Measurements from ENCODE around the gene ABHD2.
"Not testable (repeated sequence)": the region's sequence is repeated elsewhere in the genome, so short reads cannot be mapped to it uniquely, and the experiment has no call there.

ABHD2 gene

DNA sequence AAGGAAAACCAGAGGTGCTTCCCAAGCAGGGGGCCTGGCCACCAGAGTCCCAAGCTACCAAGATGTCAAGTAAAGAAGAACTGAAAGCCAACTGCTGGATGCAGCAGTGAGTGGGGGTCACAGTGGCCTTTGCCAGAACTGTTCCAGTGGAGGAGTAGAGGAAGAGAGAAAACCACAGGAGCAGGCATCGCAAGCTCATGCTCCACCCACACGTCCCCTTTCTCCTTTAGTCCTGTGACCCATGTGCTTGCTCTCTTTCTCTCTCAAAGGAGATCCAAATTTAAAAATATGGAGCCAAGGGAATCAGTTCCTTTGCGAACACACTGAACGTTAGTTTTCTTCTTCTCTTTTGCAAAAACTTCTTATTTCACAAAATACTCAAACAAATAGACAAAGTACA lies 12.4 kb upstream of the ABHD2 start:
- no peak for DNase-seq

DNA sequence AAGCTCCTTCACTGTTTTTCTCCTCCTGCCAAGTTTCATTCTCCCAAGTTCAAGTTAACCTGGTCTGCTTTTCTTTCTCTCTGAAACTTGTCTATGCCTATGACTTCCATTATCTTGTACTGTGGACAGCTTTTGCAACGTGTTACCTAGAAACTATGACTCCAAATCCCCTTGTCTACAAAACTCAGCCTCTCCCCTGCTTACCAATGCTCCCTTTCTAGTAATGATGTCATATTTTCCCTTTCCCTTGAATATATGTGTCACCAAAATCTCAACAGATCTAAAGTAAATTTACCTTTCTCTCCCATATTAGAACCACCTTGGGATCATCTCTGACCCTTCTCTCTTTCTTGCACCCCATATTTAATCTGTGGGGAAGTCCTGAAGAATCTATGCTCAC lies 10.5 kb upstream of the ABHD2 start:
- DNase-seq: no peak

- no peak for DNase-seq
Measured at GRCh38 chr15:89078851-89079810, 9.1 kb upstream of the ABHD2 start.

DNA sequence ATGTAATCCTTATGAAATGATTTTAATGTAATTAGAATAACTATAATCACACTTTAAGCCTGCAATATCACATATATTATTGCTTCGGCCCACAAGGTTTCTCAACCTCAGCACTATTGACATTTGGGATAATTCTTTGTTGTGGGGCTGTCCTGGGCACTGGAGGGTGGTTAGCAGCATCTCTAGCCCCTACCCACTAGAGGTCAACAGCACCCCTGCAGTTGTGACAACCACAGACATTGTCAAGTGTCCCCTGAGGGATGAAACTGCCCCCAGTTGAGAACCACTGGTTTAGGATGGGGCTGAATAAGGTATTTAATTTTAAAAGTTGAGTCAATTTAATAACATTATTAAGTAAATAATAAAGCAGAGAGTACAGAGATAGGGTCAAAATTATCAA lies 6.4 kb upstream of the ABHD2 start:
- DNase-seq: no peak

GRCh38 chr15:89083246-89083645 lies 5.0 kb upstream of the ABHD2 start:
- DNase-seq: no peak

DNA sequence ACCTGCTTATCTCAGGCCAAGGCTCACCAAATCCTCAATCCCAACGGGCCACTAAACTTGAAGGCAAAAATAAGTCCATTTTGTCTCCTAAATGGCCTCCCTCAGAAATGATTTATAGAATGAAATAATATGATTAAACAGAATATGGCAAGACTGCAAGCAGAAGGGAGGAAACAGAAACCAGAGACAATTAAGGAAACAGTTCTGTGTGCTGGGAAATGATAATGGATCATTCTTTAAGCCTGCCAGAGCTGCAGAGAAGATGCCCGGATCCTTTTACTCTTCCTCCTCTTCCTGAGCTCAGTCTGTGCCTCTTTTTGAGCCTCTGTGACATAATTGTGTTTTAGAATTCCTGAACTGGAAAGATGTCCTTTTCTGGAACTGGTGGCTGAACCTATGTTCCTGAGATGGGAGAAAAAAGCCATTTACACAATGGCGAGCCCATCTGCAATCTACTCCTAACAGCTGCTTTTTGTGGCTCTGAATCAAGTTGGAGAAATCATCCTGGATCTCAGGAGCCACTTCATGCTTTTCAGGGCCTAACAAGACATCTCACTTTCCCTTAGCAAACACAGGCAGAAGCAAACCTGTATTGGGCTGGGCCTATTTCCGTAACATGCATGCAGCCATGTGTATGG lies 2.8 kb upstream of the ABHD2 start:
- no peak for DNase-seq

DNA sequence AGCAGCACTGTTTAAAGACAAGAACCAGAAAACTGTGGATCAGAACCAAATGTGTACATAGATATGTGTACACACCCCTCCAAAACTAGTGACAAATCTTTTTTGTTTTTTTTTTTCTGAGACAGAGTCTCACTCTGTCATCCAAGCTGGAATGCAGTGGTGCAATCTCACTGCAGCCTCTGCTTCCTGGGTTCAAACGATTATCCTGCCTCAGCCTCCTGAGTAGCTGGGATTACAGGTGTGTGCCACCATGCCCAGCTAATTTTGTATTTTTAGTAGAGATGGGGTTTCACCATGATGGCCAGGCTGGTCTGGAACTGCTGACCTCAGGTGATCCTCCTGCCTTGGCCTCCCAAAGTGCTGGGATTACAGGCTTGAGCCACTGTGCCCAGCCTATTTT lies 2.3 kb upstream of the ABHD2 start:
- not testable (repeated sequence) for DNase-seq

DNA sequence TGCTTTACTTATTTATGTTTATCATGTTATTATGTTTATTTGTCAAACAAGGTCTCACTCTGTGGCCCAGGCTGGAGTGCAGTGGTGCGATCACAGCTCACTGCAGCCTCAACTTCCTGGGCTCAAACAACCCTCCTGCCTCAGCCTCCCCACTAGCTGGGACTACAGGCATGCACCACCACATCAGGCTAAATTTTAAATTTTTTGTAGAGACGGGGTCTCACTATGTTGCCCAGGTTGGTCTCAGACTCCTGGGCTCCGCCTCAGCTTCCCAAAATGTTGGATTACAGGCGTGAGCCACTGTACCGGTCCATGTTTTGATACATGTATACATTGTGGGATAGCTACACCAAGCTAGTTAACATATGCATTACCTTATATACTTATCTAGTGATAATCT lies 1.9 kb upstream of the ABHD2 start:
- DNase-seq: not testable (repeated sequence)

GRCh38 chr15:89087161-89087829 lies 961 bp upstream of the ABHD2 start:
- DNase-seq: no peak

GRCh38 chr15:89088605-89089315 lies 504 bp downstream of the ABHD2 start:
- DNase-seq: no peak

DNA sequence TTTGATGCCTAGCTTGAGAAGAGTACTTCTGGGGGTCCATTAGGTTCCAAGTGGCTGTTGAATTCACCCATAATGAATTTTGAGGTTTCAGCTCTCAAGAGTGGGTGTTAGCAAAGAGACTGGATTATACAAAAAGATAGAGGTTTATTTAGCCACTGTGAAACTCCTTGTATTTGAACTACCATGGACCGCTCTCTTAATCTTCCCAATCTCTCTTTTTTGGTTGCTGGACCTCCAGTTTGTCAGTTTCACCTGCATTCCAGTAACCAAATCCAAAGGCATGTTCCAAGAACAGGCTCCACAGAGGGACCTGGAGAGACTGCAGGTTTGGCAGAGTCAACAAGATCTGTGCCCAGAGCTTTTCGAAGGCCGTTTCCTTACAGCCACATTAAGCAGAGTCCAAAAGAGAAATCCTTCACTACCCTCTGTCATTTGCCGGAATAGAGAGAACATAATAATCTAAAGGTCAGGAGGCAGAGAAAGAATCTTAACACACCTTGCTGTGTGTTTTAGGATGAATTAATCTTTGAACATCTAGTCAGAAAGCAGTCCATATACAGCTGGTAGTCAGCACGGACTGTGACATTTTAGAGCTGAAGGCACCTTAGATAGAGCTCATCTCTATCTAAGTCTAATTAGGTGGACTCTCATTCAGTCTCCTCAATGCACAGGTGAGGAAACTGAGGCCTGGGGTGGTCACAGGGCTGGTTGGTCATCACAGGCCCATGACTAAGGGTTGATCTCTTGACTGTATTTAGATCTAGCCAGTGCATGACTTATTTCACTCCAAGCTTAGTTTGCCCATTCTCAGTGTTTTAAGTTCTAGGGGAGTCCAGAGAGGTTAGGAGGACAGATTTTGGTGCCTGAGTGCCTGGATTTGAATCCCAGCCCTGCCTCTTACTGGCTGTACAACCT lies 1.3 kb downstream of the ABHD2 start:
- no peak for DNase-seq

GRCh38 chr15:89090791-89091626 lies 2.8 kb downstream of the ABHD2 start:
- DNase-seq: peak; percentile 42

DNA sequence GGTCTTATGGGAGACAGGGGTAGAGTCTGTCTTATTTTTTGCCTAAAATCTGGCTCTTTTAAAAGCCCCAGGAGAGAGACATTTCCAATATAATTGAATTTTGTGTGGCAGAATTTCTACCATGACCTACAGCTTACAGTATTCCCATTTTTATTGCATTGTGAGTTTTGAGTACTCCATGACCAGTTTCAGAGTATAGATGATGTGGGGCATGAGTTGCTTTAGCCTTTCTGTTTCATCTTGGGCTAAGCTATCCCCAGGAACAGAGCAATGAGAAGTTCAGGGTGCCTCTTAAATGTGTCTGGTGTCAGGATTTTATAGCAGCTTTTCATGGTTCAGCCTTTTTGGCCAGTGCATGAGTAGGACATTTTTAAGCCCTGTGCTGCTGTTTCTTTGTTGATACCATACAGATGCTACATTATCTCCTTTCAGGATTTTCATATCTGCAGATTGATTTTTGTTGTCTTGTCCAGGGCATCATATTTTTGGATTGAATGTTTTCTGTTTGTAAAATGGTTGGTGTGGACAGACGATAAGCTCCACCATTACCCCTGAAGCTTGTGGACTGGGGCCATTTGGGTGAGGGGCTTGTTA lies 3.5 kb downstream of the ABHD2 start:
- no peak for DNase-seq

DNA sequence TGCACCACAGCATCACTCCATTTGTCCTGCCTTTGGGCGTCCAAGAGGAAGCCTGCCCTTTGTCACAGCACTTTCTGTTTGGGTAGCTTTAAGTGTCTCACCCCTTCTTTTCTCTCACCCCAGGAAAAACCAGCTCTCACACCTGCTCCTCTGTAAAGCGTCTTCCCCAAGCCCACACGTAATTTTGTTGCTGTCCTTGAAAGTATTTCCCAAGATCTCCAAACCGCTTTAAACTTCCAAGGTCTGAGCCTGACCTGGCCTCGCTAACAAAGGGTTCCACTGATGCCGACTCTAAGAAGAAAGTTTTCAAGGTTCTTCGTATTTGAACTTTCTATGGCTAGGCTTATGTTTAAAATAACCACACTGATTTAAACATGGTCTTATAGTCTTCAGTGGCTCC lies 5.3 kb downstream of the ABHD2 start:
- DNase-seq: no peak

GRCh38 chr15:89095073-89095472 lies 6.8 kb downstream of the ABHD2 start:
- DNase-seq: no peak

- no peak for DNase-seq
Measured at GRCh38 chr15:89095556-89095955, 7.3 kb downstream of the ABHD2 start.

GRCh38 chr15:89096664-89097063 lies 8.4 kb downstream of the ABHD2 start:
- no peak for DNase-seq

DNA sequence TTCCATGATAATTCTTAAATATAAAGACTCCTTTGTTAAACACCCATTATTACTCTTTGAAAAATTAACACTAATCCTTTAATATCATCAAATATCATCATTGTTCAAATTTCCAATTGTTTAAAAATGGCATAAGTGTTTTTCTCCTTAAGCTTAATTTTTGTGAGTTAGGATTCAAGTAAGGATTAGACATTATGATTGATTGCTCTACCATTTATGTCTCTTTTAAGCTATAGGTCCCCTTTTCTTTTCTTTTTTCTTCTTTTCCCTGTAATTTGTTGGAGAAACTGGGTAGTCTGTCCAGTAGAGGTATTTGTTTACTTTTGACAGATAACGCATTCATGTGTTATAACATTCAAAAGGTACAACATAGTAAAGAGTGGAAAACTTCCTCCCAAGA lies 9.1 kb downstream of the ABHD2 start:
- DNase-seq: no peak

DNA sequence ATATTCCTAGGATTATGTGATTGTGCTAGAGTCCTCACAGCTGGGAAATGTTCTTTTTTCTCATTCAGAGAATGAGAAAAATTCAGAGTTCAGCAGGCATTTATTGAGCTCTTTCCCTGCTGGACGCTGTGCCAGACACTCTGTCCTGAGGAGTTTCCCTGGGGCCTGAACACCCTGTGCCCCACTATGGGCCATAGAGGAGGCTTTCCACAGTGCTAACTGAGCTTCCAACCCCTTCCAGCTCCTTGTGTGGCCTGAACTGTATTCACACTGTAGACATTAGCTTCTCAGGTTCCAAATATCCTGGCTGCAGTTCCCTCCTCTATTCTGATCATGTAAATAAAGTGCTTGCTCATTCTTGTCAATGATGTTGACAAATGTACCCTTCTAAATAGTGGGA lies 10.0 kb downstream of the ABHD2 start:
- DNase-seq: peak; percentile 39

DNA sequence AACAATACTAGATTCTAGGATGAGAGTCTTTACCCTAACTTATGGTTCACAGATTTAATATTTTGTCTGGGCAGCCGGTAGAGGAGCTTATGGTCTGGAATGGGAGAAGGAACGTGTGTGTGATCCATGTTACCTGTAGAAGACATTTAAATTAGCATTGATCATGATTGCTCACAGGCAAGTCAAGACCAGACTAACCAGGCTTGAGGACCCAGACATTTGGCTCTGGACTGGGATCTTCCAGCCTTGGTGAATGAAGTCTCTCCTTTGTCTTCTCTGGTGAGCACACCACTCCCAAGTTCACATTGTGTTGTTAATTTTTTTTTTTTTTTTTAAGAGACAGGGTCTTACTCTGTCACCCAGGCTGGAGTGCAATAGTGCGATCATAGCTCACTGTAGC lies 11.7 kb downstream of the ABHD2 start:
- no peak for DNase-seq

Data from NCI-H510A treated with DMSO at 0.1 percent for 48 hours (cell line).